GM13976 (cell line): ENCODE measurements around the gene ERCC4.
"Not testable (repeated sequence)": the region's sequence is repeated elsewhere in the genome, so short reads cannot be mapped to it uniquely, and the experiment has no call there.

Experiments used
- DNase-seq: peaks from one replicate; pipeline ENCODE4 v3.0.0; 2012; ENCODE audit warnings: low spot score
- in situ Hi-C: fragments of 300-500 bp; cut with MboI; formaldehyde crosslinking; loops from one replicate; pipeline ENCODE4 v1.12.0; 2022; ENCODE audit warnings: low sequenced_read_pairs, mixed read lengths, inconsistent platforms; ENCODE audit not compliant: unreplicated experiment
- TF ChIP-seq, protein P1 (sequence below): IDR thresholded peaks from 2 replicates; pipeline ENCODE4 v1.5.1; 2012; ENCODE audit warnings: borderline replicate concordance, mild to moderate bottlenecking; ENCODE audit not compliant: insufficient read depth; ENCODE audit errors: extremely low read depth, missing control alignments, control extremely low read depth

Gene ERCC4

DNA sequence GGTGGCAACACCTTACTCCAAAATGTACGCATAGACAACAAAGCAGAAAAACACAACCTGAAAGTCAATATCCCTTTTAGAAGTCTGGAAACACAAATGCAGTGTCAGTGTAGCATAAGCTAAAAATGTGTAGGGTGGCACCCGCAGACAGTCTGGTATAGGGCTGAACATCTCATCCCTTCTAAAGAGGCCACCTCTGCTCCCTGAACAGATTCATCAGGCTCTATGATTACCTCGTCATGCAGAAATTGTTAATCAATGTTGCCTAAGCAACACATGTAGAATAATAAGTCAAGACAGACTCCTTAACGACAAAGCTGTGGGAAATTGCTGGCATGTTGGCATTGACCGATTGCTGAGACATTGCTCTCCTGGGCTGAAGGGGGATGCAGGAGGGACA, 33.3 kb upstream of the ERCC4 start:
- TF ChIP-seq, protein P1, sequence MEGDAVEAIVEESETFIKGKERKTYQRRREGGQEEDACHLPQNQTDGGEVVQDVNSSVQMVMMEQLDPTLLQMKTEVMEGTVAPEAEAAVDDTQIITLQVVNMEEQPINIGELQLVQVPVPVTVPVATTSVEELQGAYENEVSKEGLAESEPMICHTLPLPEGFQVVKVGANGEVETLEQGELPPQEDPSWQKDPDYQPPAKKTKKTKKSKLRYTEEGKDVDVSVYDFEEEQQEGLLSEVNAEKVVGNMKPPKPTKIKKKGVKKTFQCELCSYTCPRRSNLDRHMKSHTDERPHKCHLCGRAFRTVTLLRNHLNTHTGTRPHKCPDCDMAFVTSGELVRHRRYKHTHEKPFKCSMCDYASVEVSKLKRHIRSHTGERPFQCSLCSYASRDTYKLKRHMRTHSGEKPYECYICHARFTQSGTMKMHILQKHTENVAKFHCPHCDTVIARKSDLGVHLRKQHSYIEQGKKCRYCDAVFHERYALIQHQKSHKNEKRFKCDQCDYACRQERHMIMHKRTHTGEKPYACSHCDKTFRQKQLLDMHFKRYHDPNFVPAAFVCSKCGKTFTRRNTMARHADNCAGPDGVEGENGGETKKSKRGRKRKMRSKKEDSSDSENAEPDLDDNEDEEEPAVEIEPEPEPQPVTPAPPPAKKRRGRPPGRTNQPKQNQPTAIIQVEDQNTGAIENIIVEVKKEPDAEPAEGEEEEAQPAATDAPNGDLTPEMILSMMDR = no peak
- in situ Hi-C loops = no loop called here
- DNase-seq = no peak

GRCh38 chr16:13889323-13889722, 30.6 kb upstream of the ERCC4 start:
- DNase-seq, in situ Hi-C loops: not testable (repeated sequence)

- TF ChIP-seq, protein P1 = no peak
- in situ Hi-C loops = no loop called here
Measured at GRCh38 chr16:13892301-13892700, 27.7 kb upstream of the ERCC4 start.

GRCh38 chr16:13895516-13895915, 24.4 kb upstream of the ERCC4 start:
- DNase-seq = no peak
- TF ChIP-seq, protein P1 = no peak
- in situ Hi-C loops = no loop called here

More at GRCh38 chr16:13892301-13892700, 27.7 kb upstream of the ERCC4 start:
- DNase-seq = no peak

DNA sequence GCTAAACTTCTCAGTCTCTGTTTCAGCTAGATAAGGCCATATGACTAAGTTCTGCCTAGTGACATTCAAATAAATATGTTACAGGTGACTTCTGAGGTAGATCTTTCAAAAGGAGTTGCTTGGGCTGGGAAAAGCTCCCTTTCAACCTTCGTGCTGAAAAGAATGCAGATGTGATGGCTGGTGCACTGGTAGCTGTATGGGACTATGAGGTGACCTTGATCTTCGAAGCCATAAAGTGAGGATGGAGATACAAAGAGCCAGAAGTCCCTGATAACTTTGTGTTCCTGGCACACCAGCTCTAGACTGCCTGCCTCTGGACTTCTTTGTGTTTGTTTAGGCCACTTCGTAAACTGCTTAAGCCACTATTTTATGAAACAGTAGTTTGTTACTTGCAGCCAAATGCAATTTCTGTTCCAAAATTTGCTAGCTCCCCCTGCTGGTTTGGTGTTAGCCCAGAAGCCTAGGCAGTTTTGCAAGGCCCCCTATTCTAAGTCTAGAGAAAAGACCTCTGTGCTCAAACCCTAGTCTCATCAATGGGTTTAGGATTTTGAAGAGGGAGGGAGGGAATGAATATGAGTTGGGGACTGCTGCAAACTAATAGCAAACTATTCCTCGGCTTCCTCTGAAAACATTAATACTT, 23.3 kb upstream of the ERCC4 start:
- no peak for DNase-seq
- TF ChIP-seq, protein P1 = no peak
- in situ Hi-C loops = no loop called here

GRCh38 chr16:13897806-13898205, 22.1 kb upstream of the ERCC4 start:
- in situ Hi-C loops = no loop called here
- TF ChIP-seq, protein P1 = no peak
- DNase-seq = no peak

DNA sequence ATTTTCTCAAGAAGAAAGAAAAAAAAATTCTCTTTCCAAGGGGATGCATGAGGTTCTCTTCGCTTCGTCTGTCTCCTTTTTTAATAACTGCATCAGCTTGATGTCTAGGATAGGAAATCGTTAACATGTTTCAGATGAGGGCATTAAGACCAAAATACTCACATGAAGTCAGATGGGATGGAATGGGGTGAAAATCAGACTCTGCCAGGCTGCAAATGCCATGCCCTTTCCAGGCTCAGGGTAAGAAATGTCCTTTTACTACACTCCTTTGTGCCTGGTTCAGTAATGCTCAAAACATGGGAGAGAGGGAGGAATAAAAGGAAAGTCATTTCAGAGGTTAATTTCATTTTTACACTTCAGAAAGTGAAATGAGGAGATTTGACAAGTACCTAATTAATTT, 21.7 kb upstream of the ERCC4 start:
- TF ChIP-seq, protein P1 = no peak
- no peak for DNase-seq
- in situ Hi-C loops = no loop called here
